Raji (cell line): ENCODE data around the gene SH3PXD2A.

Experiments used
- POLR2A ChIP-seq: IDR thresholded peaks from 2 replicates; pipeline ENCODE4 v1.6.1; 2011; ENCODE audit warnings: low read depth, low read length, control low read depth; ENCODE audit not compliant: insufficient read depth

The SH3PXD2A gene

GRCh38 chr10:103832806-103833205 is 22.6 kb downstream of the SH3PXD2A start:
- TF ChIP-seq POLR2A = no peak

- TF ChIP-seq POLR2A = no peak
Measured at GRCh38 chr10:103829838-103830465, 25.4 kb downstream of the SH3PXD2A start.

DNA sequence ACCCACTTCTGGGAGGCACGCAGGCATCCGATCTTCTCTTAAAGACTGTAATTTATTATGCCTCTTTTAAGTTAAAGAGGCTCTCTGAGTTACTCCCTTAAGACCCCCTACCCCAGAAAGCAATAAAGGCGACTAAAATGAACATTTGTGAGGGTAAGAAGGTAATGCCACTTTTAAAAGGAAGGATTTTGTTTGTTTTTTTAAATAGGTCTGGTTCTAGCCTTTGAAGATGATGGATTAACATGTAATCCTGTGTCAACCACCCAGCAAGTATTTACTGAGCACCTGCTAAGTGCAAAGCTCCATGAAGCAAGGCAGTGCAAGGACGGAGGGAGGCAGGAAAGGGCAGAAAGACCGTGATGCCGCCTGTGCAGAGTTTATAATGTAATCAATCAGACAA is 26.1 kb downstream of the SH3PXD2A start:
- no peak for TF ChIP-seq POLR2A

GRCh38 chr10:103828587-103829197 is 26.7 kb downstream of the SH3PXD2A start:
- no peak for TF ChIP-seq POLR2A

- no peak for TF ChIP-seq POLR2A
Measured at GRCh38 chr10:103828107-103828506, 27.3 kb downstream of the SH3PXD2A start.

DNA sequence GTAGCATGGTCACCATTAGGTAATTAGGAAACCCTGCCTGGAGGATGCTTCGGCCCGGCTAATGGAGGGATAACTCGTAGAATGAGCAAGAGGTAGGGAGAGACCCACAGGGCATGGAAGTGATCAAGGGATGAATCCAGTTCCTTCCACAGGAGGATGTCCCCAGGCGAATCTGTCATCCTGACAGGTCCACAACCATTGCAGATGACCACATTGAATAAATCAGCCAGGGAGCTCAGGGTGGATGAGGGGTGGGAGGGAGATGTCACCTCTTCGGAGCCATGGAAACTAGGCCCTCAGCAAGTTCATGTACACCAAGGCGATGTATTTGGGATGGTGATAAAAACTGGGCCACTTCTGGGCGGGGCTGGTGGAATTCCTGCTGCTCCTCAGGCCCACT is 28.5 kb downstream of the SH3PXD2A start:
- no peak for TF ChIP-seq POLR2A

- no peak for TF ChIP-seq POLR2A
Measured at GRCh38 chr10:103824281-103824680, 31.1 kb downstream of the SH3PXD2A start.

DNA sequence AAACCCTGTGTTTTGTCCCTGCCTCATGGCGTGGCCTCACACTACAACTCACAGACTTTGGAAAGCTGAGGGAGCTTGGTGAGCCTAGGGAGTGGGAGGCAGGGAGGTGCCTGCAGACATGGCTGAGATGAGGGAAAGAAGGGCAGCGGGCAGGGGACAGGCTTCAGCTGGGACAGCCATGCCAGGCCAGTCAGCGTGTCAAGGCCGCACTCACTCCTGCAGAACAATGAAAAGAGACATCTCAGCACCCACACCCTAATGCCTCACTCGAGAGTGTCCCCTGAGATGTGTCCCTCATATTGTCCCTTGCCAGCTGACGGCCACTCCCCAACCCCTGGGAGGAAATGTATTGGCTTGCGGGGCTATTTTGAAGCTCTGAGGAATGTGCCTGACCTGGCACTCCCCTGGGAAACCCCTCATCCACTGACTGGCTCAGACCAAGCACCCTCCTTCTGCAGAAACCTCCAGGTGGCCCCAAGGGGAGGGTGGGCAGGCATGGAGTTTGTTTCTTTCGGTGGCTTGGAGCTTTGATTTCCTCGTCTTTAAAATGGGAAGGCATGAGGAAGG is 31.6 kb downstream of the SH3PXD2A start:
- no peak for TF ChIP-seq POLR2A

GRCh38 chr10:103822800-103823199 is 32.6 kb downstream of the SH3PXD2A start:
- TF ChIP-seq POLR2A = no peak

- TF ChIP-seq POLR2A = no peak
Measured at GRCh38 chr10:103822107-103822716, 33.2 kb downstream of the SH3PXD2A start.

- no peak for TF ChIP-seq POLR2A
Measured at GRCh38 chr10:103820101-103821062, 35.0 kb downstream of the SH3PXD2A start.

GRCh38 chr10:103819493-103819892 is 35.9 kb downstream of the SH3PXD2A start:
- TF ChIP-seq POLR2A = no peak

GRCh38 chr10:103818765-103819374 is 36.5 kb downstream of the SH3PXD2A start:
- TF ChIP-seq POLR2A = no peak

DNA sequence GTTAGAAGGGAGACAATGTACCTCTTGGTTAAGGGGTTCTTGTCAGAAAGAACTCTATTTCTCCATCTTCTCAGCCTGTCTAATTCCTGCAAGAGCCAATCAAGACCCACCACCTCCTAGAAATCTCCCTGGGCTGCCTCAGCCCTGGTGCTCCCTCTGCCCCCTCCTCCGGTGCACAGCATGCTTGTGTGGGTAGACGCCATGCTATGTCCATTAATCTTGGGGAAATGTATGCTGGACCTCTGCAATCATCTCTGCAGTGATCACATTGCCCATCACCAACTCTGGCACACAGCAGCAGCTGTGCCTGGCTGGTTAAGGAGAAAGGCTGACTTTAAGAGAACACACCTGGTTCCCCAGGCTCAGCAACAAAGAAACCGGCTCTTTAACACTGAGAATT is 37.3 kb downstream of the SH3PXD2A start:
- no peak for TF ChIP-seq POLR2A

- TF ChIP-seq POLR2A = no peak
Measured at GRCh38 chr10:103816431-103816830, 38.9 kb downstream of the SH3PXD2A start.
